Mucosa of rectum (tissue), 2 donors: ENCODE measurements around the gene MVB12A.

Source experiments
- H3K27ac ChIP-seq, 2 donors: one replicate each; pipeline ENCODE4 v1.7.0; 2013; ENCODE audit warnings: inconsistent platforms in 2 of 2, low read depth in 2 of 2, low read length in 2 of 2
- H3K27me3 ChIP-seq, 2 donors: one replicate each; pipeline ENCODE4 v1.7.0; 2013; ENCODE audit warnings: low read length in 2 of 2; ENCODE audit not compliant: control insufficient read depth in 2 of 2, insufficient read depth in 2 of 2
- H3K36me3 ChIP-seq, 2 donors: one replicate each; pipeline ENCODE4 v1.7.0; 2013; ENCODE audit warnings: low read length in 2 of 2; ENCODE audit not compliant: control insufficient read depth in 2 of 2, insufficient read depth in 2 of 2
- H3K4me1 ChIP-seq, 2 donors: one replicate each; pipeline ENCODE4 v1.7.0; 2013; ENCODE audit warnings: low read length in 2 of 2, mild to moderate bottlenecking in 1 of 2; ENCODE audit not compliant: control insufficient read depth in 2 of 2, insufficient read depth in 2 of 2
- H3K4me3 ChIP-seq, 2 donors: one replicate each; pipeline ENCODE4 v1.7.0; 2013; ENCODE audit warnings: low read length in 2 of 2
- H3K9ac ChIP-seq, 2 donors: one replicate each; pipeline ENCODE4 v1.7.0; 2013; ENCODE audit warnings: low read length in 2 of 2, low read depth in 1 of 2, mild to moderate bottlenecking in 1 of 2
- H3K9me3 ChIP-seq, 2 donors: one replicate each; pipeline ENCODE4 v1.7.0; 2013; ENCODE audit warnings: low read length in 2 of 2; ENCODE audit not compliant: control insufficient read depth in 2 of 2
- donor health status: healthy.
- donor health status: Normal muscosa, but diverticular disease.

Gene MVB12A

GRCh38 chr19:17469481-17470067, 49.7 kb downstream of the MVB12A start:
- Histone ChIP-seq H3K27me3 (no peaks in the 10 kb centered on the region), H3K27ac (peak overlapping the region; percentile 88 to 89), H3K4me1 (peaks cover 3 to 13% of the 10 kb centered on the region in 2 donors), H3K9me3 (no peaks in the 10 kb centered on the region), H3K36me3 (no peaks in the 10 kb centered on the region), H3K9ac (peak overlapping the region; percentile 63 to 68), H3K4me3 (peak overlapping the region; percentile 89 to 94)

GRCh38 chr19:17470068-17470841, 50.4 kb downstream of the MVB12A start, which contains the start of gene SLC27A1:
Gene SLC27A1 (plus strand): TSS chr19:17470524. CDS start chr19:17470541, 17 bp downstream.
- Histone ChIP-seq H3K27ac (peak within 1 kb of the TSS; percentile 88 to 89), H3K36me3 (no peaks in the 10 kb centered on the region), H3K27me3 (no peaks in the 10 kb centered on the region), H3K9me3 (no peaks in the 10 kb centered on the region), H3K4me3 (peak within 1 kb of the TSS; percentile 89 to 94), H3K9ac (peak within 1 kb of the TSS; percentile 63 to 68), H3K4me1 (peaks cover 3 to 13% of the 10 kb centered on the region in 2 donors)

GRCh38 chr19:17471410-17472125, 51.7 kb downstream of the MVB12A start:
- H3K27me3 ChIP-seq, result no peaks in the 10 kb centered on the region
- no peaks in the 10 kb centered on the region for H3K9me3 ChIP-seq
- H3K4me3 ChIP-seq, result peak overlapping the region in 1 of 2 donors; percentile 68
- H3K4me1 ChIP-seq, result peaks cover 3 to 13% of the 10 kb centered on the region in 2 donors
- H3K27ac ChIP-seq, result no peak overlapping the region
- no peaks in the 10 kb centered on the region for H3K36me3 ChIP-seq
- H3K9ac ChIP-seq, result no peak overlapping the region

GRCh38 chr19:17473041-17473440, 53.2 kb downstream of the MVB12A start:
- Histone ChIP-seq H3K9ac (no peak overlapping the region), H3K36me3 (no peaks in the 10 kb centered on the region), H3K27me3 (no peaks in the 10 kb centered on the region), H3K9me3 (no peaks in the 10 kb centered on the region), H3K27ac (no peak overlapping the region), H3K4me3 (no peak overlapping the region), H3K4me1 (peaks cover 3 to 13% of the 10 kb centered on the region in 2 donors)
